Heart left ventricle (tissue), 16 donors: ENCODE measurements around the gene RET. TPM values are rescaled to one million over a fixed set of nuclear protein-coding genes. Genes with fewer than 3 reads are reported as not detected.

Experiments
- ATAC-seq, 4 donors: fragments of 200-7000 bp; cut with Tn5 transposase; one replicate each; pipeline ENCODE4 v1.9.1; 2020 to 2022; ENCODE audit warnings: moderate library complexity in 4 of 4, mild to moderate bottlenecking in 3 of 4, moderate number of reproducible peaks in 1 of 4
- DNase-seq, 5 donors: peaks; one replicate each; pipeline ENCODE4 v3.0.0-alpha.2; 2020
- H3K27ac ChIP-seq, 12 donors: fragments of 200-600 bp; sonication (generic) in 4 of 12; one replicate each; pipeline versions ENCODE4 v1.5.0 to v1.8.0; 2016 to 2022; ENCODE audit warnings: mild to moderate bottlenecking in 2 of 12
- H3K27me3 ChIP-seq, 9 donors: fragments of 200-600 bp; sonication (generic) in 2 of 9; one replicate each; pipeline versions ENCODE4 v1.5.1 to v1.8.0; 2016 to 2022; ENCODE audit warnings: mild to moderate bottlenecking in 3 of 9
- H3K36me3 ChIP-seq, 9 donors: fragments of 200-600 bp; sonication (generic) in 2 of 9; one replicate each; pipeline versions ENCODE4 v1.5.0 to v1.8.0; 2018 to 2022; ENCODE audit warnings: mild to moderate bottlenecking in 2 of 9
- H3K4me1 ChIP-seq, 12 donors: fragments of 200-600 bp; sonication (generic) in 4 of 12; one replicate each; pipeline versions ENCODE4 v1.5.0 to v1.8.0; 2016 to 2022; ENCODE audit warnings: mild to moderate bottlenecking in 3 of 12
- H3K4me3 ChIP-seq, 12 donors: fragments of 200-600 bp; sonication (generic) in 4 of 12; one replicate each; pipeline versions ENCODE4 v1.5.0 to v1.8.0; 2017 to 2022; ENCODE audit warnings: mild to moderate bottlenecking in 9 of 12, moderate library complexity in 4 of 12
- H3K9me3 ChIP-seq, 12 donors: fragments of 200-600 bp; sonication (generic) in 4 of 12; one replicate each; pipeline versions ENCODE4 v1.5.0 to v1.8.0; 2016 to 2022; ENCODE audit warnings: mild to moderate bottlenecking in 1 of 12
- POLR2A ChIP-seq, 2 donors: fragments of 450-650 bp; IDR thresholded peaks; one replicate each; pipeline ENCODE4 v1.6.1; 2017; ENCODE audit warnings: antibody characterized with exemption in 2 of 2, mild to moderate bottlenecking in 2 of 2, moderate library complexity in 2 of 2
- WGBS, 4 donors: extraction: QIAGEN DNeasy Blood & Tissue Kit in 2 of 4; methylation state at CpG; one replicate each; pipeline versions ENCODE4 v1.1.5 to v1.1.7; 2013 to 2018; 5-methylcytosine and 5-hydroxymethylcytosine counted together
- intact Hi-C, 10 donors: fragments of 100-400 bp; cut with DNase I; formaldehyde crosslinking; loops; one replicate each; pipeline versions ENCODE4 v1.11.1 to v1.14.2; 2022
- polyA plus RNA-seq, 2 donors: library from polyadenylated mRNA; stranded (reverse); fragments of 200-250 nt; gene quantifications; one replicate each; pipeline ENCODE4 v1.2.3, GENCODE V29; 2013
- total RNA-seq, 9 donors: library from RNA; depleted of rRNA in 2 of 9; stranded (reverse); fragments of >200 nt in 2 of 9; fragmentation: NEBNext Ultra II Directional in 3 of 9; extraction: Animal tissue kit (Norgen Biotek cat#: 25700) in 3 of 9; gene quantifications; one replicate each; pipeline versions ENCODE4 v1.1.0 to v1.2.4, GENCODE V29; 2016 to 2023
- TF ChIP-seq, protein P1 (sequence below), 12 donors: fragments of 200-600 bp; sonication (generic) in 4 of 12; IDR thresholded peaks; one replicate each; pipeline versions ENCODE4 v1.5.0 to v1.8.0; 2018 to 2022; ENCODE audit warnings: antibody characterized with exemption in 12 of 12, mild to moderate bottlenecking in 5 of 12
- donor health status: ischemic (EF 13 %, LVEDD 7.1; RV severe dilation, severe dysfunction).
- donor health status: healthy with polysubstance abuse.
- donor health status: DM: no; HTN: yes; CAD: no.
- donor health status: DM: no; HTN: no; CAD: no.
- donor health status: ischemic (EF 25% LVEDD 6.9; RV normal size, moderate dysfunction).
- donor health status: ischemic (EF 25% LVEDD 5.7; RV mildly dilated, moderate dysfunction).
- donor health status: healthy.
- donor health status: DM: yes; HTN: yes; CAD: no.
- donor health status: ischemic (EF 35%, LVEDD 5.7; RV mildly dilated, moderate dysfunction).
- donor health status: nonischemic (EF 11% LVEDD 7.7; RV severe dilation, severe dysfunction).
- donor health status: DM: yes; HTN: yes; CAD: no.
- donor health status: PGD.
- donor health status: ischemic (EF 29% LVEDD 5.4; RV normal size, mild dysfunction).
- donor health status: nonischemic (EF 23%, LVEDD 6.1; RV moderate dilation, normal function).

RET gene
- total and polyA plus RNA-seq, 11 donors = 0.12 to 3.3 (median 0.66) TPM

DNA sequence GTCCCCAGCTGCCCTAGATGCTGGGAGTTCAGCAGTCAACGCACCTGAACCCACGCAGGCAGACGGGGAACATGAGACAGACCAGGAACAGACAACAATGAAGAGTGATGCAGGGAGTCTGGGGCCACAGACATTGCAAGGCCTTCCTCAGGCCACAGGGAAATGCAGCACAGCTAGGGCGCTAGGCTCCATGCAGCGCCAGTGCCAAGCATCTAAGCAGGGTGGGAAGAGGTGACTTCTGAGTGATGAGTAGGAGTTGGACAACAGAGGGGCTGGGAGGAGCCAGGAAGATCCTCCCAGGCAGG is 7.7 kb upstream of the RET start:
- peak in 2 of 5 donors; percentile 13 to 33 for DNase-seq
- 90 to 100% (median 94%) methylated on average over 5 of the region's 5 CpGs for WGBS, 4 donors

DNA sequence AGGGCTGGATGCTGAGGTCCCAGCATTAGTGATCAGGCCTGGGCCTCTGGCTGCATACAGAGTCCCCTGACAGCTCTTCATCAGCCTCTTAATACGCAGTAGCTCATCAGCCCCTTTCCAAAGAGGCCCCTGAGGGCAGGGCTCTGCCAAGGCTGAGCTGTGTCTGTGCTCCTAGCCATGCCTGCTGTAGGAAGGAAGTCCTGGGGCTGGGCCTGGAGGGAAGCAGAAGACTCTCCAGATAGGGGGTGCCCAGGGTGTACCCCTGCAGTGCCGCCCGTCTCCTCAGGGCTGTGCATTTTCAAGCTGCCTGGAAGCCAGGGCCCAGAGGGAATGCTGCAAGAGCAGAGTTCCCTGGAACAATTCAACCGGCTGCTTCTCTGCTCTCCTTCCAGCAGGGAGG is 7.3 kb upstream of the RET start:
- Histone ChIP-seq H3K36me3 (no peaks in the 10 kb centered on the region), H3K27ac (no peak overlapping the region), H3K4me3 (no peak overlapping the region), H3K27me3 (peaks cover 0 to 21% (median 3%) of the 10 kb centered on the region in 9 donors), H3K4me1 (no peaks in the 10 kb centered on the region), H3K9me3 (no peaks in the 10 kb centered on the region)
- WGBS, 4 donors = 83 to 94% (median 86%) methylated on average over 4 of the region's 4 CpGs
- intact Hi-C loops = no loop called here
- no peak for ATAC-seq
- TF ChIP-seq, protein P1, sequence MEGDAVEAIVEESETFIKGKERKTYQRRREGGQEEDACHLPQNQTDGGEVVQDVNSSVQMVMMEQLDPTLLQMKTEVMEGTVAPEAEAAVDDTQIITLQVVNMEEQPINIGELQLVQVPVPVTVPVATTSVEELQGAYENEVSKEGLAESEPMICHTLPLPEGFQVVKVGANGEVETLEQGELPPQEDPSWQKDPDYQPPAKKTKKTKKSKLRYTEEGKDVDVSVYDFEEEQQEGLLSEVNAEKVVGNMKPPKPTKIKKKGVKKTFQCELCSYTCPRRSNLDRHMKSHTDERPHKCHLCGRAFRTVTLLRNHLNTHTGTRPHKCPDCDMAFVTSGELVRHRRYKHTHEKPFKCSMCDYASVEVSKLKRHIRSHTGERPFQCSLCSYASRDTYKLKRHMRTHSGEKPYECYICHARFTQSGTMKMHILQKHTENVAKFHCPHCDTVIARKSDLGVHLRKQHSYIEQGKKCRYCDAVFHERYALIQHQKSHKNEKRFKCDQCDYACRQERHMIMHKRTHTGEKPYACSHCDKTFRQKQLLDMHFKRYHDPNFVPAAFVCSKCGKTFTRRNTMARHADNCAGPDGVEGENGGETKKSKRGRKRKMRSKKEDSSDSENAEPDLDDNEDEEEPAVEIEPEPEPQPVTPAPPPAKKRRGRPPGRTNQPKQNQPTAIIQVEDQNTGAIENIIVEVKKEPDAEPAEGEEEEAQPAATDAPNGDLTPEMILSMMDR (IDR thresholded peaks at IDR 0.05) = no peak
- no peak for TF ChIP-seq POLR2A (IDR thresholded peaks at IDR 0.05)
- DNase-seq = peak in 1 of 5 donors; percentile 14

More for the DNA sequence above, 7.7 kb upstream of the RET start:
- no peak overlapping the region for H3K27ac ChIP-seq
- no peak for ATAC-seq
- H3K4me3 ChIP-seq = no peak overlapping the region
- no peak for TF ChIP-seq POLR2A (IDR thresholded peaks at IDR 0.05)
- TF ChIP-seq, protein P1 (IDR thresholded peaks at IDR 0.05) = no peak
- H3K9me3 ChIP-seq = no peaks in the 10 kb centered on the region
- H3K36me3 ChIP-seq = no peaks in the 10 kb centered on the region
- intact Hi-C loops = no loop called here
- no peaks in the 10 kb centered on the region for H3K4me1 ChIP-seq
- peaks cover 0 to 17% (median 0%) of the 10 kb centered on the region in 9 donors for H3K27me3 ChIP-seq

DNA sequence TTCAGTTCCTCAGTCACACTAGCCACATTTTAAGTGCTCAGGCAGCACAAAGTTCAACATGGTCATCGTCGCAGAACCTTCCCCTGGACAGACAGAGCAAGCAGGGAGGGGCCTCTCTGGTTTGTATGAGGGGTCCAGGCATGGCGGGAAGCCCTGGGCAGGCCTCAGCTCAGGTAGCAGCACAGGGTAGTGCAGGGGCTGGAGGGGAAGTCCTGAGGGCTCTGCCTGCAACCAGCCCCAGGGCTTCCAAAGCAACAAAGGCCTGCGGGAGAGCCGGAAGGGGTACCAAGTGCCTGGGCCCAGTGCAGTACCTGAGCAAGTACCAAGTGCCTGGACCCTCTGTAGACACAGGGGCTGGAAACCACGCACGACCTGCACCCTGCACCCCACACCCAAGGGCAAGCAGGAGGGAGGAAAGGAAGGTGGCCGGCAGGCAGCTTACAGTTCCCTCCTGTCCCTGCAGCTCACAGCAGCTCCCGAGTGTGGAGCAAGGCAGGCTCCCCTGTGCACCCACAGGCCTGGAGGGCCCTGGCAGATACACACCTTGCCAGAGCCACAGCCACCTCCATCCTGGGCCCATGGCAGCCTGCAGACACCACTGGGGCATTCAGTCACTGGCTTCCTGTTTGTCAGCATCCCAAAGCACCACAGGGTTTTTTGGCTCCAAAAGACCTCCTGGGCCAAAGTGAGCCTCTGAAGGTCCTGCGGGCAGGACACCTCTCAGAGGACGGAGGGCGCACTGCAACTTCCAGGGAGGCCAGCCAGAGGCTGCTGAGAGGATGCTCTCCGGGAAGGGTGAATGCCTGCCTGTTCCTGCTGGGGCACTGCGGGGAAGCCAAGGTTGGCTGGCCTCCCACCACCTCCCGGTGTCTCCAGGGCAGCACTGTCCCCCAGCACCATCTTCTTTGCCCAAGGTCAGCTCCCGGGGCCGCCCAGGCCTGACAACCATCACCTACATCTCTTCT is 6.5 kb upstream of the RET start:
- H3K4me3 ChIP-seq = no peak overlapping the region
- TF ChIP-seq POLR2A (IDR thresholded peaks at IDR 0.05) = no peak
- ATAC-seq (no peak), DNase-seq (peak in 2 of 5 donors; percentile 13 to 50)
- H3K27ac ChIP-seq = no peak overlapping the region
- no peaks in the 10 kb centered on the region for H3K36me3 ChIP-seq
- intact Hi-C loops = loop anchor here in 1 of 10 donors (10.0 kb wide), 1 partner anchor 116 kb away; no protein-coding TSS in a partner anchor
- no peaks in the 10 kb centered on the region for H3K9me3 ChIP-seq
- 81 to 92% (median 85%) methylated on average over 12 to 17 of the region's 17 CpGs for WGBS, 4 donors
- H3K27me3 ChIP-seq = peaks cover 3 to 29% (median 10%) of the 10 kb centered on the region in 9 donors
- H3K4me1 ChIP-seq = no peaks in the 10 kb centered on the region

DNA sequence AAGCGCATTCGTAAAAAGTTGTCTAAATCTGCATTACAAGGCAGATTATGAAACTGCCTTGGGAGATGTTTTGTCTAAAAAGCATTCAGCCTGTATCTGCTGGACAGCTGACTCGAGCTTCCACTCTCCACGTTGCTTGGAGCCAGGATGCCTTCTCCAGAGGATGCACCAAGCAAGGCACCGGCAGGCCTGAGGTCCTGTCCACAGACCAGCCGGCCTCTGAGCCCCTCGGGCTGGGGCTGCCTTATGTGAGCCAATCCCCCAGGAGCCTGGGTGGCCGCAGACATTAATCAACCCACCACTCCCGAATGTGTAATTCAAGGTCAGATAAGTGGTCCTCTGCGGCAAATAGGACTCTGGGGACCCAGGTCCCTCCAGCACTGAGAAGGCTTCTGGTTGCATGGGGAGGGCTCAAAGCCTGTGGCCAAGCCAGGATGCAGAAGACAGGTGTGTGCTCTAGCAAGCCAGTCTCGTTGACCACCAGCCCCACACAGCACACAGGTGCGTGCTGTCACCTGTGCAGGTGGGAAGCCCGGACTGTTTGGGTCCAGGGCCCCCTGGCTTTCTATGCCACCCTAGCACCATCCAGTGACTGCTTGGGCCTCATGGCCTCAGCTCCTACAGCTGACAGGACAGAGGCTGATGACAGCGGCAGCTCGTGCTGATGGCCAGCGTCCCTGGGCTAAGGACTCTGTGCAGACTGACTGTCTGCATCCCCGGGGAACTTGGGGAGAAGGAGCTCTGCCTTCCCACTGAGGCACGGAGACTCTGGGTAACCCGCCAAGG is 4.8 kb upstream of the RET start:
- WGBS, 4 donors = 77 to 80% (median 77%) methylated on average over 16 to 19 of the region's 19 CpGs
- Histone ChIP-seq H3K27me3 (peaks cover 12 to 44% (median 26%) of the 10 kb centered on the region in 9 donors), H3K9me3 (no peaks in the 10 kb centered on the region), H3K4me3 (no peak overlapping the region), H3K4me1 (peaks cover 0 to 13% (median 0%) of the 10 kb centered on the region in 12 donors), H3K36me3 (no peaks in the 10 kb centered on the region), H3K27ac (no peak overlapping the region)
- ATAC-seq (no peak), DNase-seq (peak in 2 of 5 donors; percentile 14 to 31)
- TF ChIP-seq POLR2A (IDR thresholded peaks at IDR 0.05) = no peak
- TF ChIP-seq, protein P1 (IDR thresholded peaks at IDR 0.05) = no peak
- intact Hi-C loops = loop anchor here in 1 of 10 donors (10.0 kb wide), 1 partner anchor 117 kb away; no protein-coding TSS in a partner anchor
